ENCODE measurements around the gene BCAR3.

DNA sequence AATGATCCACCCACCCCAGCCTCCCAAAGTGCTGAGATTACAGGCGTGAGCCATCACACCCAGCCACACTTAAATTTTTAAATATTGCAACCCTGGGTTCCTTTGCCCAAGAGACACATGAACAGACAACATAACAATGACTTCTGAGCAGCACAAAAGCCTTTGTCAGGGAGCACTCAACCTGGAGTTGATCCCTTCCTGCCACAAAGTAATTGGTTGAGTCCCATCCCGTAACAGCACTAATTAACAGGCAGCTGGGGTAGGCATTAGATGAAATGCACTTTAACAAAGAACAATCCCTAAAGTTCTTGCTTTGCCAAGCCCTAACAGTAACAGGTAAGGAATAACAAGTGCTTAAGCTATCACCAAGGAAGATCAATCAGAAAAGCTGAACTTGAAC lies 5.9 kb upstream of the BCAR3 start:
- TF ChIP-seq, protein P1, sequence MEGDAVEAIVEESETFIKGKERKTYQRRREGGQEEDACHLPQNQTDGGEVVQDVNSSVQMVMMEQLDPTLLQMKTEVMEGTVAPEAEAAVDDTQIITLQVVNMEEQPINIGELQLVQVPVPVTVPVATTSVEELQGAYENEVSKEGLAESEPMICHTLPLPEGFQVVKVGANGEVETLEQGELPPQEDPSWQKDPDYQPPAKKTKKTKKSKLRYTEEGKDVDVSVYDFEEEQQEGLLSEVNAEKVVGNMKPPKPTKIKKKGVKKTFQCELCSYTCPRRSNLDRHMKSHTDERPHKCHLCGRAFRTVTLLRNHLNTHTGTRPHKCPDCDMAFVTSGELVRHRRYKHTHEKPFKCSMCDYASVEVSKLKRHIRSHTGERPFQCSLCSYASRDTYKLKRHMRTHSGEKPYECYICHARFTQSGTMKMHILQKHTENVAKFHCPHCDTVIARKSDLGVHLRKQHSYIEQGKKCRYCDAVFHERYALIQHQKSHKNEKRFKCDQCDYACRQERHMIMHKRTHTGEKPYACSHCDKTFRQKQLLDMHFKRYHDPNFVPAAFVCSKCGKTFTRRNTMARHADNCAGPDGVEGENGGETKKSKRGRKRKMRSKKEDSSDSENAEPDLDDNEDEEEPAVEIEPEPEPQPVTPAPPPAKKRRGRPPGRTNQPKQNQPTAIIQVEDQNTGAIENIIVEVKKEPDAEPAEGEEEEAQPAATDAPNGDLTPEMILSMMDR (IDR thresholded peaks at IDR 0.05 in 4 of 5, conservative IDR thresholded peaks at IDR 0.05 in 1 of 5), result no peak
- TF ChIP-seq POLR2A (IDR thresholded peaks at IDR 0.05), result no peak

Measured in gastrocnemius medialis (tissue), 4 donors.